ENCODE measurements around the gene CCN6.

- TF ChIP-seq CTCF (IDR thresholded peaks at IDR 0.05) (no peak), POLR2A (IDR thresholded peaks at IDR 0.05) (no peak), EP300 (IDR thresholded peaks at IDR 0.05) (no peak)
Measured at GRCh38 chr6:112050429-112050828, 3.5 kb upstream of the CCN6 start.

All from tibial nerve (tissue), 4 donors.